MM.1S (cell line): ENCODE measurements around the gene ASTN1.

Experiments
- DNase-seq: peaks from one replicate; pipeline ENCODE4 v3.0.0-alpha.2; 2015
- H2AFZ ChIP-seq: fragments of 300-600 bp; sonication (generic); 2 replicates; pipeline ENCODE4 v1.6.0; 2016; ENCODE audit warnings: antibody characterized with exemption, low read length
- H3F3A ChIP-seq: fragments of 300-600 bp; sonication (generic); 2 replicates; pipeline ENCODE4 v1.6.1; 2016; ENCODE audit warnings: mild to moderate bottlenecking, antibody characterized with exemption, low read length, moderate library complexity, mixed read lengths; ENCODE audit not compliant: insufficient read depth
- H3K27ac ChIP-seq: fragments of 300-600 bp; sonication (generic); 2 replicates; pipeline ENCODE4 v1.5.1; 2016; ENCODE audit warnings: mild to moderate bottlenecking, low read length
- H3K27me3 ChIP-seq: fragments of 300-600 bp; sonication (generic); replicated peaks from 2 replicates; pipeline ENCODE4 v1.6.0; 2016; ENCODE audit warnings: low read length; ENCODE audit not compliant: insufficient read depth
- H3K36me3 ChIP-seq: fragments of 300-600 bp; sonication (generic); replicated peaks from 2 replicates; pipeline ENCODE4 v1.6.1; 2016; ENCODE audit warnings: mild to moderate bottlenecking, low read length, mixed read lengths; ENCODE audit not compliant: insufficient read depth
- H3K4me1 ChIP-seq: fragments of 300-600 bp; sonication (generic); 2 replicates; pipeline ENCODE4 v1.6.1; 2016; ENCODE audit warnings: low read length, mixed read lengths
- H3K4me2 ChIP-seq: fragments of 300-600 bp; sonication (generic); 2 replicates; pipeline ENCODE4 v1.6.0; 2016; ENCODE audit warnings: low read depth, low read length
- H3K4me3 ChIP-seq: fragments of 300-600 bp; sonication (generic); 2 replicates; pipeline ENCODE4 v1.5.1; 2016; ENCODE audit warnings: low read length, mixed read lengths
- H3K79me2 ChIP-seq: fragments of 300-600 bp; sonication (generic); 2 replicates; pipeline ENCODE4 v1.6.1; 2016; ENCODE audit warnings: mixed run types, low read length, mixed read lengths
- H3K9ac ChIP-seq: fragments of 300-600 bp; sonication (generic); 2 replicates; pipeline ENCODE4 v1.6.1; 2016; ENCODE audit warnings: low read length, mixed read lengths
- H3K9me2 ChIP-seq: fragments of 300-600 bp; sonication (generic); replicated peaks from 2 replicates; pipeline ENCODE4 v1.6.1; 2016; ENCODE audit warnings: mild to moderate bottlenecking, low read length, mixed read lengths; ENCODE audit not compliant: insufficient read depth
- H3K9me3 ChIP-seq: fragments of 300-600 bp; sonication (generic); replicated peaks from 2 replicates; pipeline ENCODE4 v1.6.1; 2016; ENCODE audit warnings: mild to moderate bottlenecking, low read length, mixed read lengths; ENCODE audit not compliant: insufficient read depth
- H4K20me1 ChIP-seq: fragments of 300-600 bp; sonication (generic); 2 replicates; pipeline ENCODE4 v1.6.1; 2016; ENCODE audit warnings: mild to moderate bottlenecking, low read length, moderate library complexity, mixed read lengths; ENCODE audit not compliant: insufficient read depth
- EZH2 ChIP-seq: fragments of 300-600 bp; sonication (generic); optimal IDR thresholded peaks from 2 replicates; pipeline ENCODE3; 2017; ENCODE audit warnings: low read depth, mild to moderate bottlenecking, antibody characterized with exemption, low read length, mixed read lengths
- EZH2phosphoT487 ChIP-seq: fragments of 300-600 bp; sonication (generic); IDR thresholded peaks from 2 replicates; pipeline ENCODE4 v1.6.1; 2018; ENCODE audit warnings: antibody characterized with exemption, low read length
- TF ChIP-seq, protein P1 (sequence below): fragments of 300-600 bp; sonication (generic); IDR thresholded peaks from 2 replicates; pipeline ENCODE4 v1.5.1; 2016; ENCODE audit warnings: antibody characterized with exemption, low read length, mixed read lengths

Gene ASTN1

DNA sequence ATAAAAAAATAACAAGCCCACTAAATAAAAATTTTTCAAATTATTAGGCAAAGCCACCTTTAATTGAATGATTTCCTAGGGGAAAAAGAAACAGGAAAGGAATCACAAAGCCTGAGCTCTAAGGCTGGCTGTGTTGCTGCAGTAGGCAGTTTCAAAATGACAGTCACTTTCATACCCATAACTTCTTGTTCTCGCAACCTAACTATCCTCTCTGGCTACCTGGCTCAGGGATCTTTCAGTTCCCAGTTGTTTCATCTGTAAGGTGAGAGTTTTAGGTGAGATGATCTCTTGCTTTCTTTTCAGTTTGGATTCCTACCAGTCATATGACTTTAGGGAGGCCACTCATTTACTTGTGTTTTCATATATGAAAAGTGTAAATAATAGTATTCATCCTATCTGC is 226.1 kb downstream of the ASTN1 start:
- TF ChIP-seq EZH2phosphoT487, result no peak
- no peak for TF ChIP-seq EZH2
- TF ChIP-seq, protein P1, sequence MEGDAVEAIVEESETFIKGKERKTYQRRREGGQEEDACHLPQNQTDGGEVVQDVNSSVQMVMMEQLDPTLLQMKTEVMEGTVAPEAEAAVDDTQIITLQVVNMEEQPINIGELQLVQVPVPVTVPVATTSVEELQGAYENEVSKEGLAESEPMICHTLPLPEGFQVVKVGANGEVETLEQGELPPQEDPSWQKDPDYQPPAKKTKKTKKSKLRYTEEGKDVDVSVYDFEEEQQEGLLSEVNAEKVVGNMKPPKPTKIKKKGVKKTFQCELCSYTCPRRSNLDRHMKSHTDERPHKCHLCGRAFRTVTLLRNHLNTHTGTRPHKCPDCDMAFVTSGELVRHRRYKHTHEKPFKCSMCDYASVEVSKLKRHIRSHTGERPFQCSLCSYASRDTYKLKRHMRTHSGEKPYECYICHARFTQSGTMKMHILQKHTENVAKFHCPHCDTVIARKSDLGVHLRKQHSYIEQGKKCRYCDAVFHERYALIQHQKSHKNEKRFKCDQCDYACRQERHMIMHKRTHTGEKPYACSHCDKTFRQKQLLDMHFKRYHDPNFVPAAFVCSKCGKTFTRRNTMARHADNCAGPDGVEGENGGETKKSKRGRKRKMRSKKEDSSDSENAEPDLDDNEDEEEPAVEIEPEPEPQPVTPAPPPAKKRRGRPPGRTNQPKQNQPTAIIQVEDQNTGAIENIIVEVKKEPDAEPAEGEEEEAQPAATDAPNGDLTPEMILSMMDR, result no peak
- no peak overlapping the region for H3K4me3 ChIP-seq
- peaks cover 13% of the 10 kb centered on the region; the same call in 1 of the 2 replicates for H3K4me1 ChIP-seq
- no peak overlapping the region for H3K4me2 ChIP-seq
- peak; percentile 56 for DNase-seq
- peaks cover 8% of the 10 kb centered on the region; the same call in 1 of the 2 replicates for H3F3A ChIP-seq
- peak overlapping the region; percentile 16; the same call in 1 of the 2 replicates for H3K27ac ChIP-seq
- no peaks in the 10 kb centered on the region for H3K9me3 ChIP-seq
- H2AFZ ChIP-seq, result no peak overlapping the region
- H3K9ac ChIP-seq, result no peak overlapping the region
- H3K9me2 ChIP-seq, result no peaks in the 10 kb centered on the region
- no peaks in the 10 kb centered on the region for H3K79me2 ChIP-seq
- no peaks in the 10 kb centered on the region for H3K36me3 ChIP-seq
- H4K20me1 ChIP-seq, result no peaks in the 10 kb centered on the region
- no peaks in the 10 kb centered on the region for H3K27me3 ChIP-seq

DNA sequence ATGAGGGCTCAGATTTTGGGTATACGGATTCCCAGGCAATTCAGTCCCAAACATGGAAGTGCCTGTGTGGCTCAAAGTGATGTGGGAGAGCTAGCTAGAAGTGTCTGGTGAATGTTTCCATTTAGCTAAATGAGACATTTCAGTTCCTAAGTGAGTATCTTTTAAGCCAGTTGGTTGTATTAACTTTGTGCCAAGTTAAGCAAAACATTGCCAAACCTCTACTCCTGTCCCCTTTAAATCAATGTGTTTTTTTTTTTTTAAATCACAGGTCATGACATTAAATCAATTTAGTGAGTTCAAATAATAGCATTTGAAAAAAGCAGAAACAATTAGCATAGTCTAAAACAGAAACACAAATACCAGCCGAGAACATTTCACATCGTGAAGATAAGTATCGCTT is 230.1 kb downstream of the ASTN1 start:
- no peaks in the 10 kb centered on the region for H3K9me2 ChIP-seq
- no peaks in the 10 kb centered on the region for H3K36me3 ChIP-seq
- no peak for DNase-seq
- no peak overlapping the region for H3K4me3 ChIP-seq
- H3K9ac ChIP-seq, result no peak overlapping the region
- H3F3A ChIP-seq, result peaks cover 7% of the 10 kb centered on the region; the same call in 1 of the 2 replicates
- H3K27ac ChIP-seq, result no peak overlapping the region
- H4K20me1 ChIP-seq, result no peaks in the 10 kb centered on the region
- TF ChIP-seq, protein P1, result no peak
- TF ChIP-seq EZH2, result no peak
- no peak for TF ChIP-seq EZH2phosphoT487
- H3K79me2 ChIP-seq, result no peaks in the 10 kb centered on the region
- no peak overlapping the region for H2AFZ ChIP-seq
- peaks cover 6% of the 10 kb centered on the region; the same call in 1 of the 2 replicates for H3K4me1 ChIP-seq
- H3K4me2 ChIP-seq, result no peak overlapping the region
- H3K27me3 ChIP-seq, result no peaks in the 10 kb centered on the region
- H3K9me3 ChIP-seq, result no peaks in the 10 kb centered on the region

DNA sequence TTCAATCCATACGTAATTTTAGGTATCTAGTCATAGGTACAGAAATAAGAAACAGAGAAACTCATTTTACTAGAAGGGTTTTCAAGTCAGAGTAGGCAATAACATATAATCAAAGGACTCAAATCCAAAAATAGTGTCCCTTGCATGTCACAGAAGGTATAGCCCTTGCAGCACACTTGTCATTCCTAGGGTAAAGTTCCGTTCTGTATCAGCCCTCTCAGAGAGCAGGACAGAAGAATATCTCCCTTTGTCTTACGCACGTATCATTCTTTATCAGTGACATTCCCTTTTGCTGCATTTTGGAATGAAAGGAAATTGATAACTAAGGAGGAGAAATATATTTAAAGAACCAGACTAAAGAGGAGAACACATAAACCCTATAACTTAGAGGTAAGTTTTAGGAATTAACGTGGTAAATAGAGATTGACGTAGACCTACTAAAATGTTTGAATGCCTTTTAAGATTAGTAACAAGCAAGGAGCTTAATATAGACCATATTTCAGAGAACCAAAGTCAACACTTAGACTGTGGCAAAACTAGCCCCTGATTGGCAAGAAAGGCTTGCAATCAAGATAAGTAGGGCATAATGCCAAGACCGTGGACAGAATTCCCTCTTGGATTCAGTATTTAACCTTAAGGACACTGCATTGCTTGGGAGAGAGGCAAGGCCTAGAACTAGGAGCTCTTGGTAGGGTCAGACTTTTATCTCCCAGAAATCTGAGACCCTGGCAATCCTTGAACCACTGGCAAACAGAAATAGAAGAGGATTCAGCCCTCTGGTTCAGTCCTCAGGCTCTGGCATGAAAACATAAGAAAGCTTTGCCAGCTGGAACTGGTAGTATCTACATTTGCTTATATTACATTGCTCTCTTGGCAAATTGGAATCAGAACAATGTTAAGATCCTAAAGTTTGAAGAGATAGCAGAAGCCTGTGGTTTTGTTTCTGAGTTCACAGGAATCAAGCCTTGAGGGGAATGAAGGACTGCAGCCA is 232.1 kb downstream of the ASTN1 start:
- Histone ChIP-seq H3K36me3 (no peaks in the 10 kb centered on the region), H3K4me1 (no peaks in the 10 kb centered on the region), H3K4me2 (no peak overlapping the region), H3K4me3 (no peak overlapping the region), H3F3A (no peaks in the 10 kb centered on the region), H3K79me2 (no peaks in the 10 kb centered on the region), H4K20me1 (no peaks in the 10 kb centered on the region), H3K27ac (no peak overlapping the region), H2AFZ (no peak overlapping the region), H3K9me3 (no peaks in the 10 kb centered on the region), H3K9ac (no peak overlapping the region), H3K27me3 (no peaks in the 10 kb centered on the region), H3K9me2 (no peaks in the 10 kb centered on the region)
- no peak for DNase-seq
- TF ChIP-seq EZH2 (no peak), EZH2phosphoT487 (no peak)
- TF ChIP-seq, protein P1, result no peak
